ENCODE results near the gene OR51B5.

DNA sequence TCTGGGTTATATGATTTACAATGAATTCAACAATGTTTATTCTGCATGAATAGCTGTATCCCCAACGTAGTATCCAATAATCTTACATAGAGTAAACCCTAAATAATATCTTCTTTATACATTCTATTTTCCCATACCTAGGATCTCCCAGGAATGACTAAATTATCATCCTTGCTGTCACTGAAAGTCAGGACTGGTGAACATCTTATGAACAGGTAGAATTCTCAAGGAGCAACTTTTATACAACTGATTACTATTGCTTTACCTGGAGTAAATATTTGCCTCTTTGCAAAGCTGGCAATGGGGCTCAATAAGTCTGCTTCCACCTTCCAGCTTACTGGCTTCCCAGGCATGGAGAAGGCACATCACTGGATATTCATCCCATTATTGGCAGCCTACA lies 7.9 kb upstream of the OR51B5 start, which contains the start of gene OR51B6:
- TF ChIP-seq CTCF (conservative IDR thresholded peaks at IDR 0.05; ENCODE audit: low read length), result no peak
- no peak for TF ChIP-seq EZH2phosphoT487 (IDR thresholded peaks at IDR 0.05; ENCODE audit: borderline replicate concordance, low read depth, low read length)
